K562 (cell line): Measurements from ENCODE around the gene TJP3. TPM values are rescaled to one million over a fixed set of nuclear protein-coding genes. Genes with fewer than 3 reads are reported as not detected.
A peak's percentile ranks its signal among the peaks of the same experiment; 100 is the strongest.

Experiments used
- ARID2 ChIP-seq: fragments of 450-650 bp; IDR thresholded peaks from 2 replicates; pipeline ENCODE4 v1.6.1; 2017; ENCODE audit warnings: antibody characterized with exemption, mild to moderate bottlenecking
- BCLAF1 ChIP-seq, 2 experiments: fragments of 450-650 bp in 1 of 2; IDR thresholded peaks; 2 replicates each; pipeline ENCODE4 v1.6.1; 2011 to 2017; ENCODE audit warnings: low read depth in 2 of 2, antibody characterized with exemption in 1 of 2, borderline replicate concordance in 1 of 2, low read length in 1 of 2, mild to moderate bottlenecking in 1 of 2, mixed read lengths in 1 of 2; ENCODE audit not compliant: control insufficient read depth in 1 of 2
- DACH1 ChIP-seq: fragments of 450-650 bp; IDR thresholded peaks from 2 replicates; pipeline ENCODE4 v1.6.1; 2018; ENCODE audit not compliant: partially characterized antibody
- E2F8 ChIP-seq: fragments of 450-650 bp; IDR thresholded peaks from 2 replicates; pipeline ENCODE4 v1.7.1; 2018; ENCODE audit warnings: mild to moderate bottlenecking, low read depth; ENCODE audit not compliant: partially characterized antibody
- KLF6 ChIP-seq: fragments of 250-450 bp; sonication (Bioruptor Pico); IDR thresholded peaks from 2 replicates; pipeline ENCODE4 v1.4.0; 2020; ENCODE audit warnings: mild to moderate bottlenecking, moderate library complexity, borderline replicate concordance
- MAFK ChIP-seq: IDR thresholded peaks from 2 replicates; pipeline ENCODE4 v1.6.1; 2011; ENCODE audit warnings: low read length, improper control_type of control experiment
- NR1H2 ChIP-seq: sonication (generic); formaldehyde crosslinking; IDR thresholded peaks from 2 replicates; pipeline ENCODE4 v1.4.0; 2020; ENCODE audit warnings: mild to moderate bottlenecking, missing genetic modification reagents
- PCBP1 ChIP-seq: fragments of 200-400 bp; formaldehyde crosslinking; IDR thresholded peaks from 2 replicates; pipeline ENCODE4 v1.6.1; 2018; ENCODE audit warnings: mild to moderate bottlenecking, low read depth, low read length; ENCODE audit not compliant: poor library complexity, severe bottlenecking
- RREB1 ChIP-seq: fragments of 250-450 bp; sonication (Bioruptor Pico); IDR thresholded peaks from 2 replicates; pipeline ENCODE4 v1.4.0; 2020
- ZC3H8 ChIP-seq: fragments of 450-650 bp; IDR thresholded peaks from 2 replicates; pipeline ENCODE4 v1.6.1; 2017
- ZKSCAN8 ChIP-seq: fragments of 200-800 bp; sonication (Bioruptor generic); IDR thresholded peaks from 2 replicates; pipeline ENCODE4 v1.6.1; 2016; ENCODE audit warnings: missing genetic modification characterization, missing compliant biosample characterization
- ZNF175 ChIP-seq: fragments of 200-800 bp; sonication (Bioruptor generic); IDR thresholded peaks from 2 replicates; pipeline ENCODE4 v1.6.1; 2016; ENCODE audit warnings: low read depth, mild to moderate bottlenecking, missing genetic modification characterization, missing compliant biosample characterization
- polyA plus RNA-seq, 8 experiments: library from polyadenylated mRNA; depleted of rRNA in 4 of 8; stranded (reverse) in 5 of 8; unstranded in 3 of 8; fragments of >200 nt; fragmentation: Nextera tagmentation in 2 of 8; fragmentation: Illumina TruSeq in 1 of 8; extraction: Ambion mirVana in 2 of 8; extraction: Trizol in 1 of 8; gene quantifications; 2 replicates each; pipeline versions ENCODE4 v1.2.1 to v1.2.3, GENCODE V29; 2011 to 2014; ENCODE audit warnings: inconsistent platforms in 1 of 8, missing spikeins in 1 of 8
- total RNA-seq, 7 experiments: library from RNA; depleted of rRNA in 6 of 7; stranded (reverse); fragments of >200 nt in 6 of 7; fragmentation: Illumina TruSeq in 2 of 7; extraction: Trizol in 2 of 7; gene quantifications; 2 replicates each; pipeline versions ENCODE4 v1.2.1 to v1.2.3, GENCODE V29; 2011 to 2021; ENCODE audit warnings: low replicate concordance in 1 of 7
- TF ChIP-seq, protein P1 (sequence below): fragments of 450-650 bp; IDR thresholded peaks from 2 replicates; pipeline ENCODE4 v1.6.1; 2016; ENCODE audit warnings: low read depth, mild to moderate bottlenecking, moderate library complexity

The TJP3 gene
- total and polyA plus RNA-seq, 9 of the 15 experiments (the other 6 are each of a cell fraction or from before 2014, with no cell fraction given) = 0.11 to 2.4 (median 0.57) TPM; not detected in 1

- TF ChIP-seq DACH1 (peak; percentile 80), ARID2 (no peak), PCBP1 (peak; percentile 100), BCLAF1 (IDR thresholded peaks at IDR 0.05; ENCODE audit: borderline replicate concordance in 1 of 2, control insufficient read depth in 1 of 2, low read depth in 2 of 2, low read length in 1 of 2) (peak in 1 of 2 experiments; percentile 55; a peak in 1 of 4 replicates), ZNF175 (CRISPR knock-in tag) (no peak), RREB1 (no peak), ZC3H8 (no peak), NR1H2 (CRISPR knock-in tag) (no peak), ZKSCAN8 (CRISPR knock-in tag) (no peak; the same call in 1 of the 2 replicates), MAFK (no peak), E2F8 (peak; percentile 74), KLF6 (no peak)
- TF ChIP-seq, protein P1, sequence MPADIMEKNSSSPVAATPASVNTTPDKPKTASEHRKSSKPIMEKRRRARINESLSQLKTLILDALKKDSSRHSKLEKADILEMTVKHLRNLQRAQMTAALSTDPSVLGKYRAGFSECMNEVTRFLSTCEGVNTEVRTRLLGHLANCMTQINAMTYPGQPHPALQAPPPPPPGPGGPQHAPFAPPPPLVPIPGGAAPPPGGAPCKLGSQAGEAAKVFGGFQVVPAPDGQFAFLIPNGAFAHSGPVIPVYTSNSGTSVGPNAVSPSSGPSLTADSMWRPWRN = no peak
Observed at GRCh38 chr19:3721131-3721886, 13.1 kb downstream of the TJP3 start (continued).
